PFSK-1 (cell line): ENCODE data around the gene MOV10L1.

ENCODE experiments used
- FOXP2 ChIP-seq: optimal IDR thresholded peaks from 2 replicates; pipeline ENCODE3; 2011; ENCODE audit warnings: borderline replicate concordance, control low read depth, inconsistent platforms; ENCODE audit not compliant: insufficient read depth; ENCODE audit errors: extremely low read length, extremely low read depth
- POLR2AphosphoS5 ChIP-seq: IDR thresholded peaks from 2 replicates; pipeline ENCODE4 v1.6.1; 2012; ENCODE audit warnings: low read depth, mild to moderate bottlenecking, control low read depth, low read length, moderate library complexity
- REST ChIP-seq, 2 experiments: IDR thresholded peaks; 2 replicates each; pipeline versions ENCODE4 v1.6.1 to v1.8.0; 2011 to 2012; ENCODE audit warnings: low read depth in 2 of 2, low read length in 2 of 2, control low read depth in 1 of 2, inconsistent platforms in 1 of 2, mild to moderate bottlenecking in 1 of 2, moderate library complexity in 1 of 2; ENCODE audit not compliant: insufficient read depth in 1 of 2
- SIN3A ChIP-seq: IDR thresholded peaks from 2 replicates; pipeline ENCODE4 v1.6.1; 2012; ENCODE audit warnings: mild to moderate bottlenecking, low read length, moderate library complexity, borderline replicate concordance; ENCODE audit not compliant: insufficient read depth
- TAF1 ChIP-seq: IDR thresholded peaks from 2 replicates; pipeline ENCODE4 v1.6.1; 2012; ENCODE audit warnings: low read length, control low read depth, borderline replicate concordance; ENCODE audit not compliant: insufficient read depth

Gene MOV10L1

GRCh38 chr22:50053861-50054260 is 35.9 kb upstream of the MOV10L1 start:
- TF ChIP-seq REST (IDR thresholded peaks at IDR 0.05; ENCODE audit: insufficient read depth in 1 of 2, low read depth in 2 of 2, low read length in 2 of 2) (no peak), SIN3A (no peak), FOXP2 (no peak), TAF1 (no peak), POLR2AphosphoS5 (no peak)

GRCh38 chr22:50056214-50056972 is 33.4 kb upstream of the MOV10L1 start:
- TF ChIP-seq FOXP2 (no peak), TAF1 (no peak), REST (IDR thresholded peaks at IDR 0.05; ENCODE audit: insufficient read depth in 1 of 2, low read depth in 2 of 2, low read length in 2 of 2) (no peak)

- TF ChIP-seq REST (IDR thresholded peaks at IDR 0.05; ENCODE audit: insufficient read depth in 1 of 2, low read depth in 2 of 2, low read length in 2 of 2) (no peak), SIN3A (no peak), TAF1 (no peak), POLR2AphosphoS5 (no peak), FOXP2 (no peak)
These were observed 32.3 kb upstream of the MOV10L1 start for GRCh38 chr22:50057278-50058060.

GRCh38 chr22:50058061-50058905 is 31.5 kb upstream of the MOV10L1 start, which contains the start of gene TTLL8:
TTLL8 (minus strand) TSS chr22:50058298.
- TF ChIP-seq FOXP2, result no peak
- no peak for TF ChIP-seq REST (IDR thresholded peaks at IDR 0.05; ENCODE audit: insufficient read depth in 1 of 2, low read depth in 2 of 2, low read length in 2 of 2)
- no peak for TF ChIP-seq POLR2AphosphoS5
- TF ChIP-seq SIN3A, result no peak
- TF ChIP-seq TAF1, result no peak
